HUES6 (cell line): ENCODE measurements around the gene CEP57L1.
"Not testable (repeated sequence)": the region's sequence is repeated elsewhere in the genome, so short reads cannot be mapped to it uniquely, and the experiment has no call there.

ENCODE experiments used
- H3K27ac ChIP-seq: 2 replicates; pipeline ENCODE4 v1.7.0; 2013; ENCODE audit warnings: low read depth, mild to moderate bottlenecking, low read length, inconsistent platforms
- H3K27me3 ChIP-seq: 2 replicates; pipeline ENCODE4 v1.6.1; 2013; ENCODE audit warnings: low read length; ENCODE audit not compliant: control insufficient read depth, insufficient read depth
- H3K36me3 ChIP-seq: 2 replicates; pipeline ENCODE4 v1.6.1; 2013; ENCODE audit warnings: low read length; ENCODE audit not compliant: control insufficient read depth, insufficient read depth
- H3K4me1 ChIP-seq: 2 replicates; pipeline ENCODE4 v1.6.1; 2013; ENCODE audit warnings: low read length; ENCODE audit not compliant: control insufficient read depth, insufficient read depth
- H3K4me3 ChIP-seq: 2 replicates; pipeline ENCODE4 v1.5.1; 2013; ENCODE audit warnings: low read depth, low read length
- H3K9ac ChIP-seq: one replicate; pipeline ENCODE4 v1.6.1; 2013; ENCODE audit warnings: mild to moderate bottlenecking, low read length
- H3K9me3 ChIP-seq: 2 replicates; pipeline ENCODE4 v1.6.1; 2013; ENCODE audit warnings: low read depth, low read length; ENCODE audit not compliant: control insufficient read depth, insufficient read depth

Gene CEP57L1

GRCh38 chr6:109139109-109139508 is 43.8 kb downstream of the CEP57L1 start:
- H3K27me3 ChIP-seq: no peaks in the 10 kb centered on the region
- no peak overlapping the region for H3K27ac ChIP-seq
- no peaks in the 10 kb centered on the region for H3K4me1 ChIP-seq
- no peaks in the 10 kb centered on the region; the same call in 1 of the 2 replicates for H3K36me3 ChIP-seq
- H3K9ac ChIP-seq: no peak overlapping the region
- no peaks in the 10 kb centered on the region for H3K9me3 ChIP-seq
- H3K4me3 ChIP-seq: no peak overlapping the region

- not testable (repeated sequence) for H3K9ac ChIP-seq, H3K4me1 ChIP-seq, H3K36me3 ChIP-seq, H3K4me3 ChIP-seq, H3K27ac ChIP-seq, H3K9me3 ChIP-seq, H3K27me3 ChIP-seq
Observed at GRCh38 chr6:109142067-109142466, 46.8 kb downstream of the CEP57L1 start.

GRCh38 chr6:109143191-109143590 is 47.9 kb downstream of the CEP57L1 start:
- H3K9me3 ChIP-seq: no peaks in the 10 kb centered on the region
- no peaks in the 10 kb centered on the region for H3K27me3 ChIP-seq
- no peaks in the 10 kb centered on the region for H3K4me1 ChIP-seq
- no peak overlapping the region for H3K4me3 ChIP-seq
- H3K36me3 ChIP-seq: no peaks in the 10 kb centered on the region; the same call in 1 of the 2 replicates
- H3K27ac ChIP-seq: no peak overlapping the region
- H3K9ac ChIP-seq: no peak overlapping the region

- H3K27me3 ChIP-seq, H3K36me3 ChIP-seq, H3K4me1 ChIP-seq, H3K9ac ChIP-seq, H3K4me3 ChIP-seq, H3K9me3 ChIP-seq, H3K27ac ChIP-seq: not testable (repeated sequence)
Observed at GRCh38 chr6:109148251-109148650, 52.9 kb downstream of the CEP57L1 start.

GRCh38 chr6:109148716-109149115 is 53.4 kb downstream of the CEP57L1 start:
- H3K9ac ChIP-seq, H3K27me3 ChIP-seq, H3K27ac ChIP-seq, H3K9me3 ChIP-seq, H3K4me3 ChIP-seq, H3K36me3 ChIP-seq, H3K4me1 ChIP-seq: not testable (repeated sequence)

- Histone ChIP-seq H3K27me3 (no peaks in the 10 kb centered on the region), H3K36me3 (0 out of 2 replicates have a peak, but pooled peaks cover 5% of the 10 kb centered on the region), H3K4me1 (no peaks in the 10 kb centered on the region), H3K9me3 (no peaks in the 10 kb centered on the region), H3K9ac (no peak overlapping the region), H3K27ac (no peak overlapping the region), H3K4me3 (no peak overlapping the region)
Observed at GRCh38 chr6:109153752-109154151, 58.4 kb downstream of the CEP57L1 start.

GRCh38 chr6:109164331-109164730 is 69.0 kb downstream of the CEP57L1 start:
- H3K27me3 ChIP-seq: no peaks in the 10 kb centered on the region
- no peaks in the 10 kb centered on the region for H3K4me1 ChIP-seq
- H3K27ac ChIP-seq: no peak overlapping the region
- no peak overlapping the region for H3K9ac ChIP-seq
- no peaks in the 10 kb centered on the region; the same call in 1 of the 2 replicates for H3K36me3 ChIP-seq
- no peak overlapping the region for H3K4me3 ChIP-seq
- no peaks in the 10 kb centered on the region for H3K9me3 ChIP-seq

GRCh38 chr6:109165392-109165974 is 70.2 kb downstream of the CEP57L1 start:
- Histone ChIP-seq H3K9me3 (no peaks in the 10 kb centered on the region), H3K4me3 (no peak overlapping the region), H3K4me1 (no peaks in the 10 kb centered on the region), H3K27ac (no peak overlapping the region), H3K27me3 (no peaks in the 10 kb centered on the region), H3K9ac (no peak overlapping the region), H3K36me3 (no peaks in the 10 kb centered on the region; the same call in 1 of the 2 replicates)

GRCh38 chr6:109166673-109167072 is 71.4 kb downstream of the CEP57L1 start:
- Histone ChIP-seq H3K4me3 (no peak overlapping the region), H3K4me1 (no peaks in the 10 kb centered on the region), H3K9ac (no peak overlapping the region), H3K36me3 (no peaks in the 10 kb centered on the region; the same call in 1 of the 2 replicates), H3K9me3 (no peaks in the 10 kb centered on the region), H3K27ac (no peak overlapping the region), H3K27me3 (no peaks in the 10 kb centered on the region)

GRCh38 chr6:109167562-109167961 is 72.3 kb downstream of the CEP57L1 start:
- no peak overlapping the region for H3K9ac ChIP-seq
- no peaks in the 10 kb centered on the region for H3K36me3 ChIP-seq
- no peaks in the 10 kb centered on the region for H3K27me3 ChIP-seq
- H3K4me3 ChIP-seq: no peak overlapping the region
- no peaks in the 10 kb centered on the region for H3K4me1 ChIP-seq
- no peaks in the 10 kb centered on the region for H3K9me3 ChIP-seq
- H3K27ac ChIP-seq: no peak overlapping the region

- no peak overlapping the region for H3K4me3 ChIP-seq
Observed at GRCh38 chr6:109170333-109170732, 75.0 kb downstream of the CEP57L1 start.

More at GRCh38 chr6:109170333-109170732, 75.0 kb downstream of the CEP57L1 start:
- Histone ChIP-seq H3K9me3 (no peaks in the 10 kb centered on the region), H3K36me3 (no peaks in the 10 kb centered on the region), H3K4me1 (no peaks in the 10 kb centered on the region), H3K27ac (no peak overlapping the region), H3K27me3 (no peaks in the 10 kb centered on the region), H3K9ac (no peak overlapping the region)
